HEK293 (cell line): ENCODE measurements around the gene AVEN.

Source experiments
- CTCF ChIA-PET: fragments of 350-600 bp; formaldehyde crosslinking; extraction: SDS; loops from one replicate; lab custom pipeline; 2021; ENCODE audit warnings: antibody characterized with exemption; lab: Yijun Ruan, JAX
- POLR2A ChIA-PET: fragments of 300-600 bp; formaldehyde crosslinking; extraction: SDS; loops from one replicate; lab custom pipeline; 2020; ENCODE audit warnings: antibody characterized with exemption, inconsistent platforms; lab: Yijun Ruan, JAX
- H3K27ac ChIP-seq: fragments of 200-500 bp; sonication (Bioruptor generic); 2 replicates; pipeline ENCODE4 v1.5.1; 2014; ENCODE audit warnings: low read depth, low read length, control low read depth, inconsistent platforms; ENCODE audit errors: extremely low read depth
- H3K36me3 ChIP-seq, 2 experiments: fragments of 200-500 bp in 1 of 2; sonication (Bioruptor generic) in 1 of 2; 1 replicate in 1 of 2; 2 replicates in 1 of 2; pipeline ENCODE4 v1.5.1; 2014 to 2017; ENCODE audit warnings: inconsistent platforms in 2 of 2, low read length in 2 of 2; ENCODE audit not compliant: control insufficient read depth in 2 of 2, insufficient read depth in 1 of 2
- H3K4me1 ChIP-seq: fragments of 200-500 bp; sonication (Bioruptor generic); 2 replicates; pipeline ENCODE4 v1.5.1; 2014; ENCODE audit warnings: mild to moderate bottlenecking, low read length, inconsistent platforms; ENCODE audit not compliant: control insufficient read depth, insufficient read depth
- H3K4me3 ChIP-seq: 2 replicates; pipeline ENCODE4 v1.5.1; 2011; ENCODE audit warnings: low read depth, mild to moderate bottlenecking, control low read depth, low read length, moderate library complexity
- H3K9me3 ChIP-seq: fragments of 200-500 bp; sonication (Bioruptor generic); 2 replicates; pipeline ENCODE4 v1.5.1; 2014; ENCODE audit warnings: low read depth, low read length, inconsistent platforms; ENCODE audit not compliant: control insufficient read depth, insufficient read depth
- ELK4 ChIP-seq: IDR thresholded peaks from 2 replicates; pipeline ENCODE4 v1.6.1; 2011; ENCODE audit warnings: mild to moderate bottlenecking, low read depth, low read length, borderline replicate concordance
- GLI2 ChIP-seq: fragments of 450-650 bp; formaldehyde crosslinking; IDR thresholded peaks from 2 replicates; pipeline ENCODE4; 2017; ENCODE audit warnings: missing biosample characterization, missing genetic modification characterization, low read depth, borderline replicate concordance
- HOXD13 ChIP-seq: sonication (generic); formaldehyde crosslinking; IDR thresholded peaks from 2 replicates; pipeline ENCODE4 v1.8.0; 2022; ENCODE audit warnings: missing genetic modification reagents, borderline replicate concordance
- KLF16 ChIP-seq: fragments of 450-650 bp; formaldehyde crosslinking; IDR thresholded peaks from 2 replicates; pipeline ENCODE4 v1.5.1; 2017; ENCODE audit warnings: missing biosample characterization, missing genetic modification characterization
- OSR2 ChIP-seq: fragments of 450-650 bp; formaldehyde crosslinking; IDR thresholded peaks from 2 replicates; pipeline ENCODE4 v1.5.1; 2016; ENCODE audit warnings: missing biosample characterization, missing genetic modification characterization
- PRDM2 ChIP-seq: fragments of 450-650 bp; formaldehyde crosslinking; IDR thresholded peaks from 2 replicates; pipeline ENCODE4 v1.5.1; 2016; ENCODE audit warnings: missing biosample characterization, missing genetic modification characterization, borderline replicate concordance
- ZBTB48 ChIP-seq: fragments of 450-650 bp; formaldehyde crosslinking; IDR thresholded peaks from 2 replicates; pipeline ENCODE4 v1.5.1; 2016; ENCODE audit warnings: missing biosample characterization, missing genetic modification characterization
- ZNF175 ChIP-seq: fragments of 450-650 bp; formaldehyde crosslinking; IDR thresholded peaks from 2 replicates; pipeline ENCODE4 v1.5.1; 2016; ENCODE audit warnings: missing biosample characterization, missing genetic modification characterization
- ZNF223 ChIP-seq: fragments of 450-650 bp; formaldehyde crosslinking; IDR thresholded peaks from 2 replicates; pipeline ENCODE4 v1.5.1; 2016; ENCODE audit warnings: missing biosample characterization, missing genetic modification characterization
- ZNF274 ChIP-seq, 2 experiments: fragments of 200-500 bp in 1 of 2; fragments of 450-650 bp in 1 of 2; sonication (Bioruptor generic) in 1 of 2; formaldehyde crosslinking in 1 of 2; IDR thresholded peaks; 2 replicates each; pipeline versions ENCODE4 v1.5.1 to v1.6.1; 2014 to 2016; ENCODE audit warnings: borderline replicate concordance in 1 of 2, inconsistent platforms in 1 of 2, low read length in 1 of 2, missing biosample characterization in 1 of 2, missing genetic modification characterization in 1 of 2
- ZNF37A ChIP-seq: fragments of 450-650 bp; IDR thresholded peaks from 2 replicates; pipeline ENCODE4 v1.5.1; 2018; ENCODE audit warnings: missing biosample characterization, missing genetic modification characterization
- ZNF473 ChIP-seq: fragments of 450-650 bp; formaldehyde crosslinking; IDR thresholded peaks from 2 replicates; pipeline ENCODE4 v1.5.1; 2017; ENCODE audit warnings: missing biosample characterization, missing genetic modification characterization
- ZNF555 ChIP-seq: fragments of 450-650 bp; formaldehyde crosslinking; conservative IDR thresholded peaks from 2 replicates; pipeline ENCODE4 v1.5.1; 2017; ENCODE audit warnings: missing biosample characterization, mild to moderate bottlenecking, missing genetic modification characterization, inconsistent platforms
- ZNF585B ChIP-seq: fragments of 450-650 bp; formaldehyde crosslinking; IDR thresholded peaks from 2 replicates; pipeline ENCODE4 v1.5.1; 2016; ENCODE audit warnings: missing biosample characterization, missing genetic modification characterization
- ZNF664 ChIP-seq: fragments of 450-650 bp; formaldehyde crosslinking; IDR thresholded peaks from 2 replicates; pipeline ENCODE4 v1.5.1; 2016; ENCODE audit warnings: missing biosample characterization, missing genetic modification characterization
- TF ChIP-seq, protein P1 (sequence below): fragments of 450-650 bp; formaldehyde crosslinking; IDR thresholded peaks from 2 replicates; pipeline ENCODE4 v1.5.1; 2016; ENCODE audit warnings: missing biosample characterization, missing genetic modification characterization

Gene AVEN

GRCh38 chr15:33908406-33908805, 130.6 kb downstream of the AVEN start:
- Histone ChIP-seq H3K9me3 (no peaks in the 10 kb centered on the region), H3K4me1 (0 out of 2 replicates have a peak, but pooled peaks cover 4% of the 10 kb centered on the region), H3K36me3 (no peaks in the 10 kb centered on the region), H3K27ac (no peak overlapping the region), H3K4me3 (no peak overlapping the region)
- TF ChIP-seq ZNF223 (tag by site-specific recombination) (no peak), PRDM2 (tag by site-specific recombination) (no peak), ZNF555 (tag by site-specific recombination) (no peak), ZNF664 (tag by site-specific recombination) (no peak), OSR2 (tag by site-specific recombination) (no peak), ZNF175 (tag by site-specific recombination) (no peak)
- TF ChIP-seq, protein P1, sequence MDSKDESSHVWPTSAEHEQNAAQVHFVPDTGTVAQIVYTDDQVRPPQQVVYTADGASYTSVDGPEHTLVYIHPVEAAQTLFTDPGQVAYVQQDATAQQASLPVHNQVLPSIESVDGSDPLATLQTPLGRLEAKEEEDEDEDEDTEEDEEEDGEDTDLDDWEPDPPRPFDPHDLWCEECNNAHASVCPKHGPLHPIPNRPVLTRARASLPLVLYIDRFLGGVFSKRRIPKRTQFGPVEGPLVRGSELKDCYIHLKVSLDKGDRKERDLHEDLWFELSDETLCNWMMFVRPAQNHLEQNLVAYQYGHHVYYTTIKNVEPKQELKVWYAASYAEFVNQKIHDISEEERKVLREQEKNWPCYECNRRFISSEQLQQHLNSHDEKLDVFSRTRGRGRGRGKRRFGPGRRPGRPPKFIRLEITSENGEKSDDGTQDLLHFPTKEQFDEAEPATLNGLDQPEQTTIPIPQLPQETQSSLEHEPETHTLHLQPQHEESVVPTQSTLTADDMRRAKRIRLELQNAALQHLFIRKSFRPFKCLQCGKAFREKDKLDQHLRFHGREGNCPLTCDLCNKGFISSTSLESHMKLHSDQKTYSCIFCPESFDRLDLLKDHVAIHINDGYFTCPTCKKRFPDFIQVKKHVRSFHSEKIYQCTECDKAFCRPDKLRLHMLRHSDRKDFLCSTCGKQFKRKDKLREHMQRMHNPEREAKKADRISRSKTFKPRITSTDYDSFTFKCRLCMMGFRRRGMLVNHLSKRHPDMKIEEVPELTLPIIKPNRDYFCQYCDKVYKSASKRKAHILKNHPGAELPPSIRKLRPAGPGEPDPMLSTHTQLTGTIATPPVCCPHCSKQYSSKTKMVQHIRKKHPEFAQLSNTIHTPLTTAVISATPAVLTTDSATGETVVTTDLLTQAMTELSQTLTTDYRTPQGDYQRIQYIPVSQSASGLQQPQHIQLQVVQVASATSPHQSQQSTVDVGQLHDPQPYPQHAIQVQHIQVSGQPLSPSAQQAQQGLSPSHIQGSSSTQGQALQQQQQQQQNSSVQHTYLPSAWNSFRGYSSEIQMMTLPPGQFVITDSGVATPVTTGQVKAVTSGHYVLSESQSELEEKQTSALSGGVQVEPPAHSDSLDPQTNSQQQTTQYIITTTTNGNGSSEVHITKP (tag by site-specific recombination), result no peak
- POLR2A ChIA-PET, result no interaction called here
- CTCF ChIA-PET, result no interaction called here

- TF ChIP-seq ZNF473 (tag by site-specific recombination) (no peak), GLI2 (tag by site-specific recombination) (no peak), ZNF585B (no peak), KLF16 (tag by site-specific recombination) (no peak), ZNF37A (tag by site-specific recombination) (no peak), ELK4 (no peak), ZNF274 (IDR thresholded peaks at IDR 0.05; ENCODE audit: low read length) (no peak), ZNF274 (tag by site-specific recombination; IDR thresholded peaks at IDR 0.05; ENCODE audit: borderline replicate concordance) (no peak), HOXD13 (CRISPR knock-in tag) (no peak), ZBTB48 (tag by site-specific recombination) (no peak)
- H3K4me3 ChIP-seq, result no peak overlapping the region
- H3K9me3 ChIP-seq, result no peaks in the 10 kb centered on the region
- H3K36me3 ChIP-seq, result no peaks in the 10 kb centered on the region
- no peak overlapping the region for H3K27ac ChIP-seq
- ChIA-PET CTCF (no interaction called here), POLR2A (no interaction called here)
- 0 out of 2 replicates have a peak, but pooled peaks cover 4% of the 10 kb centered on the region for H3K4me1 ChIP-seq
Observed at GRCh38 chr15:33907326-33907725, 131.7 kb downstream of the AVEN start.
